Ishikawa (cell line): ENCODE measurements around the gene GRIK2.

Experiments
- CEBPB ChIP-seq: IDR thresholded peaks from 2 replicates; pipeline ENCODE4 v1.6.1; 2012
- CREB1 ChIP-seq: IDR thresholded peaks from 2 replicates; pipeline ENCODE4 v1.6.1; 2012; ENCODE audit warnings: low read depth
- EGR1 ChIP-seq: IDR thresholded peaks from 2 replicates; pipeline ENCODE4 v1.6.1; 2012
- EP300 ChIP-seq: IDR thresholded peaks from 2 replicates; pipeline ENCODE4 v1.6.1; 2012; ENCODE audit warnings: borderline replicate concordance
- FOXM1 ChIP-seq: IDR thresholded peaks from 2 replicates; pipeline ENCODE4 v1.6.1; 2012; ENCODE audit warnings: low read depth, borderline replicate concordance
- NFIC ChIP-seq: IDR thresholded peaks from 2 replicates; pipeline ENCODE4 v1.6.1; 2012
- RAD21 ChIP-seq: IDR thresholded peaks from 2 replicates; pipeline ENCODE4 v1.6.1; 2012; ENCODE audit warnings: low read depth
- REST ChIP-seq: IDR thresholded peaks from 2 replicates; pipeline ENCODE4 v1.6.1; 2012; ENCODE audit warnings: low read depth, mild to moderate bottlenecking
- TAF1 ChIP-seq: IDR thresholded peaks from 2 replicates; pipeline ENCODE4 v1.6.1; 2012; ENCODE audit warnings: low read depth, mild to moderate bottlenecking
- TCF12 ChIP-seq: IDR thresholded peaks from 2 replicates; pipeline ENCODE4 v1.6.1; 2012; ENCODE audit warnings: low read depth
- TEAD4 ChIP-seq: IDR thresholded peaks from 2 replicates; pipeline ENCODE4 v1.6.1; 2012
- USF1 ChIP-seq: IDR thresholded peaks from 2 replicates; pipeline ENCODE4 v1.6.1; 2012
- YY1 ChIP-seq: IDR thresholded peaks from 2 replicates; pipeline ENCODE4 v1.6.1; 2012; ENCODE audit warnings: low read depth
- ZBTB7A ChIP-seq: IDR thresholded peaks from 2 replicates; pipeline ENCODE4 v1.6.1; 2012; ENCODE audit warnings: low read depth
- TF ChIP-seq, protein P1 (sequence below): IDR thresholded peaks from 2 replicates; pipeline ENCODE4 v1.6.1; 2012

Gene GRIK2

GRCh38 chr6:101490857-101491256 lies 97.3 kb downstream of the GRIK2 start:
- TF ChIP-seq ZBTB7A (no peak), EP300 (no peak), RAD21 (no peak), YY1 (no peak), CEBPB (no peak), CREB1 (no peak), EGR1 (no peak), FOXM1 (no peak), TCF12 (no peak), TAF1 (no peak), TEAD4 (no peak), USF1 (no peak), NFIC (no peak), REST (no peak)
- TF ChIP-seq, protein P1, sequence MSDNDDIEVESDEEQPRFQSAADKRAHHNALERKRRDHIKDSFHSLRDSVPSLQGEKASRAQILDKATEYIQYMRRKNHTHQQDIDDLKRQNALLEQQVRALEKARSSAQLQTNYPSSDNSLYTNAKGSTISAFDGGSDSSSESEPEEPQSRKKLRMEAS, result no peak

- TF ChIP-seq ZBTB7A (no peak), USF1 (no peak), EP300 (no peak), TAF1 (no peak), RAD21 (no peak), NFIC (no peak), FOXM1 (no peak), CREB1 (no peak)
- TF ChIP-seq, protein P1, result no peak
Observed at GRCh38 chr6:101502818-101503217, 109.3 kb downstream of the GRIK2 start.

- TF ChIP-seq YY1 (no peak), ZBTB7A (no peak), NFIC (no peak), TEAD4 (no peak), EP300 (no peak), FOXM1 (no peak), RAD21 (no peak), EGR1 (no peak), TAF1 (no peak), CEBPB (no peak), REST (no peak), CREB1 (no peak)
Observed at GRCh38 chr6:101509536-101509935, 116.0 kb downstream of the GRIK2 start.

GRCh38 chr6:101513181-101513580 lies 119.7 kb downstream of the GRIK2 start:
- TF ChIP-seq REST, result no peak
- TF ChIP-seq CREB1, result no peak
- no peak for TF ChIP-seq YY1
- TF ChIP-seq, protein P1, result no peak
